Measurements from ENCODE around the gene NLRC3.

The NLRC3 gene

GRCh38 chr16:3546986-3547682 lies 30.1 kb downstream of the NLRC3 start:
- no peak for DNase-seq (ENCODE audit: low read depth)

- peak; percentile 7 for DNase-seq (ENCODE audit: low read depth)
Measured at GRCh38 chr16:3542601-3543373, 34.4 kb downstream of the NLRC3 start.

- DNase-seq (ENCODE audit: low read depth) = no peak
Measured at GRCh38 chr16:3541527-3542155, 35.6 kb downstream of the NLRC3 start.

GRCh38 chr16:3538222-3538621 lies 39.0 kb downstream of the NLRC3 start:
- no peak for DNase-seq (ENCODE audit: low read depth)

- peak; percentile 10 for DNase-seq (ENCODE audit: low read depth)
Measured at GRCh38 chr16:3536851-3537250, 40.4 kb downstream of the NLRC3 start.

- DNase-seq (ENCODE audit: low read depth) = peak; percentile 89
Measured at GRCh38 chr16:3536271-3536731, 40.9 kb downstream of the NLRC3 start.

- DNase-seq (ENCODE audit: low read depth) = no peak
Measured at GRCh38 chr16:3534126-3534525, 43.1 kb downstream of the NLRC3 start.

- DNase-seq (ENCODE audit: low read depth) = no peak
Measured at GRCh38 chr16:3532741-3533140, 44.5 kb downstream of the NLRC3 start.

- DNase-seq (ENCODE audit: low read depth) = no peak
Measured at GRCh38 chr16:3530371-3530914, 46.8 kb downstream of the NLRC3 start.

- no peak for DNase-seq (ENCODE audit: low read depth)
Measured at GRCh38 chr16:3529175-3529574, 48.0 kb downstream of the NLRC3 start.

- no peak for DNase-seq (ENCODE audit: low read depth)
Measured at GRCh38 chr16:3528406-3528805, 48.8 kb downstream of the NLRC3 start.

- DNase-seq (ENCODE audit: low read depth) = peak; percentile 70
Measured at GRCh38 chr16:3527216-3527829, 49.9 kb downstream of the NLRC3 start.

- no peak for DNase-seq (ENCODE audit: low read depth)
Measured at GRCh38 chr16:3525951-3526350, 51.3 kb downstream of the NLRC3 start.

- no peak for DNase-seq (ENCODE audit: low read depth)
Measured at GRCh38 chr16:3523281-3523680, 53.9 kb downstream of the NLRC3 start.

GRCh38 chr16:3520841-3521240 lies 56.4 kb downstream of the NLRC3 start:
- DNase-seq (ENCODE audit: low read depth) = no peak

- DNase-seq (ENCODE audit: low read depth) = peak; percentile 18
Measured at GRCh38 chr16:3520413-3520812, 56.8 kb downstream of the NLRC3 start.

GRCh38 chr16:3519581-3519980 lies 57.6 kb downstream of the NLRC3 start:
- DNase-seq (ENCODE audit: low read depth) = peak; percentile 12

GRCh38 chr16:3518986-3519348 lies 58.2 kb downstream of the NLRC3 start:
- DNase-seq (ENCODE audit: low read depth) = no peak

GRCh38 chr16:3518292-3518985 lies 58.8 kb downstream of the NLRC3 start:
- DNase-seq (ENCODE audit: low read depth) = no peak

- DNase-seq (ENCODE audit: low read depth) = no peak
Measured at GRCh38 chr16:3515897-3516296, 61.3 kb downstream of the NLRC3 start.

- peak; percentile 94 for DNase-seq (ENCODE audit: low read depth)
Measured at GRCh38 chr16:3514621-3515020, 62.6 kb downstream of the NLRC3 start.

Measured in iris pigment epithelial cell (primary cell).